ENCODE measurements around the gene KLK15. TPM values are rescaled to one million over a fixed set of nuclear protein-coding genes. Genes with fewer than 3 reads are reported as not detected.

Gene KLK15
- total RNA-seq, 2 experiments from 2014 or later = not detected

GRCh38 chr19:50870417-50871089, 37.2 kb upstream of the KLK15 start:
- Histone ChIP-seq H3K27ac (ENCODE audit: low read depth in 1 of 2, low read length in 2 of 2) (no peak overlapping the region), H3K36me3 (ENCODE audit: insufficient read depth, low read length) (no peaks in the 10 kb centered on the region), H3K27me3 (ENCODE audit: control insufficient read depth in 1 of 2, insufficient read depth in 2 of 2, low read length in 2 of 2) (peaks cover 6 to 45% of the 10 kb centered on the region in 2 experiments), H3K4me3 (ENCODE audit: low read length) (no peak overlapping the region), H3K9me3 (ENCODE audit: control insufficient read depth in 1 of 2, insufficient read depth in 1 of 2, low read length in 2 of 2) (peaks cover 0 to 7% of the 10 kb centered on the region in 2 experiments), H3K4me1 (ENCODE audit: insufficient read depth, low read length) (no peaks in the 10 kb centered on the region)
- no peaks in the 10 kb centered on the region for H3K4me1 Mint-ChIP-seq (ENCODE audit: low read depth)
- H3K36me3 Mint-ChIP-seq (ENCODE audit: low read depth) = no peaks in the 10 kb centered on the region
- CTCF ChIA-PET = interaction anchor here (0.6 kb wide), 1 partner anchor 781 kb away, joined by 4 read pairs; no protein-coding TSS in a partner anchor
- POLR2A ChIA-PET = no interaction called here
- H3K27me3 Mint-ChIP-seq = peaks cover 60% of the 10 kb centered on the region
- DNase-seq = no peak
- no peak for ATAC-seq (ENCODE audit: poor library complexity)
- TF ChIP-seq CTCF (IDR thresholded peaks at IDR 0.05) = no peak
- intact Hi-C loops (cut with DNase I, micrococcal nuclease) = no loop called here
- H3K4me3 Mint-ChIP-seq = no peak overlapping the region
- H3K9me3 Mint-ChIP-seq = no peaks in the 10 kb centered on the region
- no peak overlapping the region for H3K27ac Mint-ChIP-seq

GRCh38 chr19:50869479-50869878, 36.1 kb upstream of the KLK15 start:
- no peak for TF ChIP-seq CTCF (IDR thresholded peaks at IDR 0.05)
- ChIA-PET CTCF (no interaction called here), POLR2A (no interaction called here)
- H3K4me1 ChIP-seq (ENCODE audit: insufficient read depth, low read length) = no peaks in the 10 kb centered on the region
- no peak overlapping the region for H3K27ac Mint-ChIP-seq
- no peak overlapping the region for H3K4me3 Mint-ChIP-seq
- intact Hi-C loops (cut with DNase I, micrococcal nuclease) = no loop called here
- no peaks in the 10 kb centered on the region for H3K36me3 ChIP-seq (ENCODE audit: insufficient read depth, low read length)
- H3K27ac ChIP-seq (ENCODE audit: low read depth in 1 of 2, low read length in 2 of 2) = no peak overlapping the region
- peaks cover 5 to 38% of the 10 kb centered on the region in 2 experiments for H3K27me3 ChIP-seq (ENCODE audit: control insufficient read depth in 1 of 2, insufficient read depth in 2 of 2, low read length in 2 of 2)
- H3K4me1 Mint-ChIP-seq (ENCODE audit: low read depth) = no peaks in the 10 kb centered on the region
- H3K4me3 ChIP-seq (ENCODE audit: low read length) = no peak overlapping the region
- DNase-seq (no peak), ATAC-seq (ENCODE audit: poor library complexity) (no peak)
- H3K36me3 Mint-ChIP-seq (ENCODE audit: low read depth) = no peaks in the 10 kb centered on the region
- no peaks in the 10 kb centered on the region for H3K9me3 Mint-ChIP-seq
- H3K27me3 Mint-ChIP-seq = peaks cover 66% of the 10 kb centered on the region
- H3K9me3 ChIP-seq (ENCODE audit: control insufficient read depth in 1 of 2, insufficient read depth in 1 of 2, low read length in 2 of 2) = peaks cover 0 to 7% of the 10 kb centered on the region in 2 experiments

- no peaks in the 10 kb centered on the region for H3K9me3 ChIP-seq (ENCODE audit: control insufficient read depth in 1 of 2, insufficient read depth in 1 of 2, low read length in 2 of 2)
- H3K4me3 Mint-ChIP-seq = no peak overlapping the region
- ATAC-seq (ENCODE audit: poor library complexity) (no peak), DNase-seq (no peak)
- H3K36me3 Mint-ChIP-seq (ENCODE audit: low read depth) = no peaks in the 10 kb centered on the region
- H3K27me3 ChIP-seq (ENCODE audit: control insufficient read depth in 1 of 2, insufficient read depth in 2 of 2, low read length in 2 of 2) = peaks cover 12 to 37% of the 10 kb centered on the region in 2 experiments
- POLR2A ChIA-PET = no interaction called here
- H3K9me3 Mint-ChIP-seq = peaks cover 6% of the 10 kb centered on the region
- H3K4me1 Mint-ChIP-seq (ENCODE audit: low read depth) = no peaks in the 10 kb centered on the region
- no peak for TF ChIP-seq CTCF (IDR thresholded peaks at IDR 0.05)
- H3K4me3 ChIP-seq (ENCODE audit: low read length) = no peak overlapping the region
- no peaks in the 10 kb centered on the region for H3K36me3 ChIP-seq (ENCODE audit: insufficient read depth, low read length)
- H3K4me1 ChIP-seq (ENCODE audit: insufficient read depth, low read length) = no peaks in the 10 kb centered on the region
- H3K27me3 Mint-ChIP-seq = peaks cover 56% of the 10 kb centered on the region
- H3K27ac Mint-ChIP-seq = no peak overlapping the region
- no peak overlapping the region for H3K27ac ChIP-seq (ENCODE audit: low read depth in 1 of 2, low read length in 2 of 2)
- intact Hi-C loops (cut with DNase I, micrococcal nuclease) = no loop called here
- CTCF ChIA-PET = no interaction called here
These were observed 28.3 kb upstream of the KLK15 start for GRCh38 chr19:50861496-50862286.
